HEK293T (cell line): Measurements from ENCODE around the gene HMGB1.
"Not testable (repeated sequence)": the region's sequence is repeated elsewhere in the genome, so short reads cannot be mapped to it uniquely, and the experiment has no call there.

Experiments
- CTCF ChIA-PET: fragments of 350-600 bp; formaldehyde crosslinking; extraction: SDS; loops from one replicate; lab custom pipeline; 2021; ENCODE audit warnings: antibody characterized with exemption, inconsistent platforms; lab: Yijun Ruan, JAX
- POLR2A ChIA-PET: fragments of 350-600 bp; formaldehyde crosslinking; extraction: SDS; loops from one replicate; lab custom pipeline; 2020; ENCODE audit warnings: antibody characterized with exemption, inconsistent platforms; lab: Yijun Ruan, JAX
- DNase-seq: peaks from one replicate; pipeline ENCODE4 v3.0.0; 2012; ENCODE audit warnings: mixed read lengths; ENCODE audit errors: extremely low spot score
- ARNT ChIP-seq: fragments of 450-650 bp; IDR thresholded peaks from 2 replicates; pipeline ENCODE4 v1.6.1; 2017; ENCODE audit warnings: mild to moderate bottlenecking
- BHLHE40 ChIP-seq: fragments of 450-650 bp; IDR thresholded peaks from 2 replicates; pipeline ENCODE4 v1.6.1; 2016; ENCODE audit warnings: mild to moderate bottlenecking, moderate library complexity, borderline replicate concordance
- CTBP1 ChIP-seq: fragments of 450-650 bp; IDR thresholded peaks from 2 replicates; pipeline ENCODE4 v1.6.1; 2016; ENCODE audit warnings: borderline replicate concordance
- ELF4 ChIP-seq: fragments of 450-650 bp; IDR thresholded peaks from 2 replicates; pipeline ENCODE4 v1.6.1; 2017; ENCODE audit warnings: antibody characterized with exemption
- FOXA1 ChIP-seq: fragments of 450-650 bp; IDR thresholded peaks from 2 replicates; pipeline ENCODE4 v1.6.1; 2016; ENCODE audit warnings: mild to moderate bottlenecking
- FOXK2 ChIP-seq: fragments of 450-650 bp; IDR thresholded peaks from 2 replicates; pipeline ENCODE4 v1.6.1; 2016; ENCODE audit warnings: mild to moderate bottlenecking
- FOXM1 ChIP-seq: fragments of 450-650 bp; IDR thresholded peaks from 2 replicates; pipeline ENCODE4 v1.6.1; 2017; ENCODE audit warnings: mild to moderate bottlenecking, borderline replicate concordance
- HDGF ChIP-seq: fragments of 450-650 bp; IDR thresholded peaks from 2 replicates; pipeline ENCODE4 v1.6.1; 2017; ENCODE audit warnings: antibody characterized with exemption, borderline replicate concordance
- L3MBTL2 ChIP-seq: fragments of 450-650 bp; conservative IDR thresholded peaks from 2 replicates; pipeline ENCODE4 v1.6.1; 2016; ENCODE audit warnings: mild to moderate bottlenecking
- LEF1 ChIP-seq: fragments of 450-650 bp; IDR thresholded peaks from 2 replicates; pipeline ENCODE4 v1.6.1; 2017; ENCODE audit warnings: mild to moderate bottlenecking, borderline replicate concordance
- NFRKB ChIP-seq: fragments of 450-650 bp; IDR thresholded peaks from 2 replicates; pipeline ENCODE4 v1.6.1; 2016; ENCODE audit warnings: mild to moderate bottlenecking, moderate library complexity
- SP1 ChIP-seq: fragments of 450-650 bp; IDR thresholded peaks from 2 replicates; pipeline ENCODE4 v1.6.1; 2017
- SUZ12 ChIP-seq: fragments of 450-650 bp; IDR thresholded peaks from 2 replicates; pipeline ENCODE4 v1.6.1; 2016; ENCODE audit warnings: mild to moderate bottlenecking
- TARDBP ChIP-seq: fragments of 450-650 bp; IDR thresholded peaks from 2 replicates; pipeline ENCODE4 v1.6.1; 2016
- ZNF384 ChIP-seq: fragments of 450-650 bp; IDR thresholded peaks from 2 replicates; pipeline ENCODE4 v1.6.1; 2016
- TF ChIP-seq, protein P1 (sequence below): fragments of 450-650 bp; IDR thresholded peaks from 2 replicates; pipeline ENCODE4 v1.6.1; 2016

HMGB1 gene

DNA sequence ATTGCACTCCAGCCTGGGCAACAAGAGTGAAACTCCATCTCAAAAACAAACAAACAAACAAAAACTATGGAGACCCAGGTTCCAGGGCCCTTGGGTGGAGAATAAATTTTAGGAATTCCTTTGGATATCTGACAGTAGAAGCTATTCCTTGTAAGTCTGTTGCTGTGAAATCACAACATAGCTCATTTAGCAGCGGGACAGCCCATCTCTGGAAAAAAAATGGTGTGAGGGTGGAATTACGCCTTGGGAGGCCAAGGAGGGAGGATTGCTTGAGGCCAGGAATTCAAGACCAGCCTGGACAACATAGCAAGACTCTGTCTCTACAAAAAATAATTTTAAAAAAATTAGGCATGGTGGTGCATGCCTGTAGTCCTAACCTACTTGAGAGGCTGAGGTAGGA lies 15.7 kb downstream of the HMGB1 start:
- ChIA-PET POLR2A (no interaction called here), CTCF (no interaction called here)
- DNase-seq = no peak
- TF ChIP-seq FOXM1 (no peak), FOXA1 (no peak), BHLHE40 (no peak), L3MBTL2 (no peak), HDGF (no peak), SP1 (no peak), TARDBP (no peak), ELF4 (no peak), NFRKB (no peak), LEF1 (no peak), SUZ12 (no peak), FOXK2 (no peak), CTBP1 (no peak), ARNT (no peak), ZNF384 (no peak)
- TF ChIP-seq, protein P1, sequence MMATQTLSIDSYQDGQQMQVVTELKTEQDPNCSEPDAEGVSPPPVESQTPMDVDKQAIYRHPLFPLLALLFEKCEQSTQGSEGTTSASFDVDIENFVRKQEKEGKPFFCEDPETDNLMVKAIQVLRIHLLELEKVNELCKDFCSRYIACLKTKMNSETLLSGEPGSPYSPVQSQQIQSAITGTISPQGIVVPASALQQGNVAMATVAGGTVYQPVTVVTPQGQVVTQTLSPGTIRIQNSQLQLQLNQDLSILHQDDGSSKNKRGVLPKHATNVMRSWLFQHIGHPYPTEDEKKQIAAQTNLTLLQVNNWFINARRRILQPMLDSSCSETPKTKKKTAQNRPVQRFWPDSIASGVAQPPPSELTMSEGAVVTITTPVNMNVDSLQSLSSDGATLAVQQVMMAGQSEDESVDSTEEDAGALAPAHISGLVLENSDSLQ = no peak

- CTCF ChIA-PET = interaction anchor here (0.9 kb wide), 1 partner anchor 596 kb away, joined by 4 read pairs; no protein-coding TSS in a partner anchor
- TF ChIP-seq ARNT = no peak
- no peak for TF ChIP-seq BHLHE40
- no peak for TF ChIP-seq ZNF384
- TF ChIP-seq, protein P1 = no peak
- no peak for TF ChIP-seq LEF1
- no peak for TF ChIP-seq SUZ12
- no peak for TF ChIP-seq FOXK2
- TF ChIP-seq FOXM1 = no peak
- no peak for TF ChIP-seq L3MBTL2
- TF ChIP-seq CTBP1 = no peak
- no peak for TF ChIP-seq SP1
- no peak for DNase-seq
- POLR2A ChIA-PET = no interaction called here
Measured at GRCh38 chr13:30448441-30448840, 17.3 kb downstream of the HMGB1 start.

DNA sequence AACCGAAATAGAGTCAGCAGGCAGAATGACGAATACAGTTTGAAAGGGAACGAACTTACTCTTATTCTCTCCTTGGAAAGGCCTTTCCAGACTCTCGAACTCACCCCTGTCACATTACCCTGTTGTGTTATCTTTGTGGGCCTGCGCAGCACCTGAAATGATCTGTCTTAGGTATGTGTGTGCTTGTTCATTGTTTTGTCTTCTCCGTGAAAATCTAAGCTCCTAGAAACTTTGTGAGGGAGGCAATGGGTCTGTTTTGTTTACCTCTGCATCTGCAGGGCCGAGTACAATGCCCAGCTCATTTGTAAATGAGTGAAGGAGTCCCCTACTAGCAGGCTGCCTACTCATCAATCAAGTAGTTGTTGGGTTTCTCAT lies 19.6 kb downstream of the HMGB1 start:
- DNase-seq = no peak
- POLR2A ChIA-PET = no interaction called here
- no peak for TF ChIP-seq FOXA1
- TF ChIP-seq HDGF = no peak
- no peak for TF ChIP-seq BHLHE40
- TF ChIP-seq LEF1 = no peak
- TF ChIP-seq SUZ12 = no peak
- TF ChIP-seq SP1 = no peak
- no peak for TF ChIP-seq TARDBP
- TF ChIP-seq ELF4 = no peak
- TF ChIP-seq ZNF384 = no peak
- TF ChIP-seq, protein P1 = no peak
- TF ChIP-seq FOXK2 = no peak
- no peak for TF ChIP-seq CTBP1
- no peak for TF ChIP-seq FOXM1
- TF ChIP-seq L3MBTL2 = no peak
- no peak for TF ChIP-seq NFRKB
- no peak for TF ChIP-seq ARNT
- CTCF ChIA-PET = no interaction called here

DNA sequence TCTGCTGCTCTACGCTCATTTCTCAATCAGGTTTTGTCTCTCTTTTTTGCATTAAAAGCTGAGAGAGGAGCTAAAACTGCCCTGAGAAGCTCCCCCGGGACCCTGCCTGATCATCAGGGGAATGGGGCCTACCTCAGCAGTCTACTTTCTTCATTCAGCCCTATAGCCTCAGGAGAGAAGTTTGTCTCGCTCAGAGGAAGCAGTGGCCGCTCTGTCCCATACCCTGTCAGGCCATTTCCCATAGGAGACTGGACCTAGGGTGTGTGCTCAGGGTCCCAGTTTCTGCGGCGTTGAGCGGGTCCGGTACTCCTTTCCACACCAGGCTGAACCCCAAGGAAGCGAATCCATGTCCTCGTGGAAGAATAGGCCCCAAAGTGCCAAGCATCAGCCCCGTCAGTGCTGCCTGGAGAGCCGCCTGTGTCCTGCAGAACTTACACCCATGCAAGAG lies 21.8 kb downstream of the HMGB1 start:
- TF ChIP-seq ELF4 (no peak), SP1 (no peak), SUZ12 (no peak), CTBP1 (no peak), ARNT (no peak), FOXM1 (no peak), LEF1 (no peak), L3MBTL2 (no peak), ZNF384 (no peak), HDGF (no peak), NFRKB (no peak), BHLHE40 (no peak), FOXA1 (no peak), FOXK2 (no peak), TARDBP (no peak)
- TF ChIP-seq, protein P1 = no peak
- POLR2A ChIA-PET = no interaction called here
- DNase-seq = no peak
- CTCF ChIA-PET = no interaction called here

- CTCF ChIA-PET, POLR2A ChIA-PET, DNase-seq: not testable (repeated sequence)
Measured at GRCh38 chr13:30443491-30443890, 22.2 kb downstream of the HMGB1 start.

DNA sequence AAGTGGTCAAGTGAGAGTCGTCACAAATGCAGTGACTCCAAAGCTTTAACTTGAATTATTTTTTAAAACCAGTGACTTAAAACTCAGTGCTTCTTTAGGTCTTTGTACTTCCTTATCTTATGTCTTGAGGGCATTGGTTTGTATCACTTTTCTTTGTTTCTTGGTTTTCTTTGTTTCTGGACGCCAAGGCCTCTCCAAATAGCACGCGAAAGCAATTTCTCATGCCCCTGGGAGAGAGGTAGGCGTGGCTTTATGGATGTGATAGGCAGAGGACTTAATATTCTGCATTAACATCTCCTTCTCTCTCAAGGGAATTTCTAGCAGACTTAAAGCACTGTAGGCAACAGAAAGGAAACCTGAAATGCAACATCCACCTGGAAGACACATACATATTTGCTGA lies 22.8 kb downstream of the HMGB1 start:
- ChIA-PET POLR2A (no interaction called here), CTCF (interaction anchor here (0.7 kb wide), 1 partner anchor 9 kb away, joined by 3 read pairs; no protein-coding TSS in a partner anchor)
- no peak for DNase-seq
- TF ChIP-seq, protein P1 = no peak
- TF ChIP-seq TARDBP (no peak), FOXM1 (no peak), SUZ12 (no peak), FOXA1 (no peak), ZNF384 (no peak), LEF1 (no peak), ELF4 (no peak), BHLHE40 (no peak), L3MBTL2 (no peak)
